GM21576 (cell line): ENCODE data around the gene METTL5.
"Not testable (repeated sequence)": the region's sequence is repeated elsewhere in the genome, so short reads cannot be mapped to it uniquely, and the experiment has no call there.

ENCODE experiments used
- ATAC-seq: cut with Tn5 transposase; IDR thresholded peaks from one replicate; pipeline ENCODE4 v1.9.1; 2021; ENCODE audit warnings: mild to moderate bottlenecking, moderate library complexity; ENCODE audit not compliant: unreplicated experiment

The METTL5 gene

DNA sequence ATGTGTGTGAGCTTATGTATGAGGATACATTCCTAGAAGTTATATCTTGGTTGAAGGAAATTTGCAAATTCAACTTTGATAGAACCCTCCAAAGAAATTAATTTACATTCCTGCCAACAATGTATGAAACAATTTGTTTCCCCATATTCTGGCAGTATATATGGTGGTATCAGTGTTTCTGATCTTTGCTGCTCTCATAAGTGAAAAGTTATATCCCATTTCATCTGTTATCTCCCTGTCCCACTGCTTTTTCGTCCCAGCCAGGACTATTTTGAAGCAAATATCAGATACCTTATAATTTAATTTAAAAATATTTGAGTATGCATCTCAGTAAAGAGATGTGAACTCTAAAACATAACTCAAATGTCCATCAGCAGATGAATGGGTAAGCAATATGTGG is 9.7 kb upstream of the METTL5 start:
- no peak for ATAC-seq

- ATAC-seq, result no peak
Measured at GRCh38 chr2:169828141-169828811, 3.6 kb upstream of the METTL5 start.

DNA sequence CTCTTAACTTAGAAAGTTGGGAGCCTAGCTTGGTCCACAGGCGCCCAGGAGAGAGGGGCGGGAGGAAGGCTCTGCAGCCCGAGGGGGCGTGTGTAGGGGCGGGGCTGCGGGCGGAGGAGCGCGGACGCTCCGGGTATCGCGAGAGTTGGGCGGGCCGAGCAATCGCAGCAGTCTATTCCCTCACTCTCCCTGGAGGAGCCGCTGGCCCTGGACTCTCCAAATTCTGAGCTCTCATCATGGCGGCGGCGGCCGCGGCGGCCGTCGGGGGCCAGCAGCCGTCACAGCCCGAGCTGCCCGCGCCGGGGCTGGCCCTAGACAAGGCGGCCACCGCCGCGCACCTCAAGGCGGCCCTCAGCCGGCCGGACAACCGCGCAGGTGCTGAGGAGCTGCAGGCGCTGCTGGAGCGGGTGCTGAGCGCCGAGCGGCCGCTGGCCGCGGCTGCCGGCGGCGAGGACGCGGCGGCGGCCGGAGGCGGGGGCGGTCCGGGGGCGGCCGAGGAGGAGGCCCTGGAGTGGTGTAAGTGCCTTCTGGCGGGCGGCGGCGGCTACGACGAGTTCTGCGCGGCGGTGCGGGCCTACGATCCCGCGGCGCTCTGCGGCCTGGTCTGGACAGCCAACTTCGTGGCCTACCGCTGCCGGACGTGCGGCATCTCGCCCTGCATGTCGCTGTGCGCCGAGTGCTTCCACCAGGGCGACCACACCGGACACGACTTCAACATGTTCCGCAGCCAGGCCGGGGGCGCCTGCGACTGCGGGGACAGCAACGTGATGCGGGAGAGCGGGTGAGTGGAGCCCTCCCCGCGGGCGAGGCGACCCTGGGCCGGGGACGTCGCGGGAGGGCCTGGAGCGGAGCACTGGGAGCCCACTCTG is 2.8 kb upstream of the METTL5 start, which contains the start of gene UBR3:
TSS of gene UBR3 (plus strand) at position 183 of the 869 bp plus-strand sequence. CDS start at position 237, 54 bp downstream.
- peak; percentile 83 for ATAC-seq

DNA sequence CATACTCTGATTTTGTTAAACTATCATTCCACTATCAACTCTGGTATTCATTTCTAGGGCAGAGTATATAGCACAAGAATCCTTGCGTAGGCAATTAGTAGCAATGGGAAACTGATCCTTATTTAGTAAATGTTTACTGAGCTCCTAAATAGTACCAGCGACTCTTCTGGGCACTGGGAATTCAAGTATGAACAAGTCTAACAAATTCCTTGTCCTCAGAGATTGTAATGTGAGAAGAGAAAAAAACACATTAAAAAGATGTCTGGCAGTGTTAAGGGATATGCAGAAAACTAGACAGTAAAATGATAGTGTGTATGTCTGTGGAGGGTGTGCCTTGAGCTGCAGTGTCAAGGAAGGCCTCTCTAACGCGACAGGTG is 721 bp downstream of the METTL5 start:
- peak; percentile 0 for ATAC-seq

GRCh38 chr2:169822785-169823392 is 1.8 kb downstream of the METTL5 start:
- ATAC-seq, result no peak

DNA sequence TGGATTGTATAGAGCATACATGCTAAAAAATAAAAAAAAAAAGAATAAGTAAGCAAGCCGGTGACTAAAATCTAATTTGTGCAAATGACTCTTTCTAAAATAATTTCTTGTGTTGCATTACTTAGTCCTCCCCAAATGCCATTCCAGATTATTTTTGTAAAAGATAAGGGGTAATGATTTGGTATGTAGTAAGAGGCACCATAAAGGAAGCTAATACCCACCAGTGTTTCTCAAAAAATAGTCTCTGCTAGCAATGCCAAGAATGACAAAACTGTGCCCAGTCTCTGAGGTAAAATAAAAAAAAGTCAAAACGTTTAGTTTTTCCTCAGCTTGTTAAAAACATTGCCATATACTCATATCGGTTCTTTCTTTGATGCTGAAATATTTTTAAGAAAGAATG is 2.7 kb downstream of the METTL5 start:
- no peak for ATAC-seq

- ATAC-seq, result not testable (repeated sequence)
Measured at GRCh38 chr2:169820101-169820500, 4.6 kb downstream of the METTL5 start.

- no peak for ATAC-seq
Measured at GRCh38 chr2:169819106-169819505, 5.6 kb downstream of the METTL5 start.

GRCh38 chr2:169818241-169818640 is 6.5 kb downstream of the METTL5 start:
- no peak for ATAC-seq

DNA sequence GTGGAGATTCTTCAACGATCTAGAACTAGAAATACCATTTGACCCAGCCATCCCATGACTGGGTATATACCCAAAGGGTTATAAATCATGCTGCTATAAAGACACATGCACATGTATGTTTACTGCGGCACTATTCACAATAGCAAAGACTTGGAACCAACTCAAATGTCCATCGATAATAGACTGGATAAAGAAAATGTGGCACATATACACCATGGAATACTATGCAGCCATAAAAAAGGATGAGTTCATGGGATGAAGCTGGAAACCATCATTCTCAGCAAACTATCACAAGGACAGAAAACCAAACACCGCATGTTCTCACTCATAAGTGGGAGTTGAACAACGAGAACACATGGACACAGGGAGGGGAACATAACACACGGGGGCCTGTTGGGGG is 7.3 kb downstream of the METTL5 start:
- ATAC-seq, result not testable (repeated sequence)

DNA sequence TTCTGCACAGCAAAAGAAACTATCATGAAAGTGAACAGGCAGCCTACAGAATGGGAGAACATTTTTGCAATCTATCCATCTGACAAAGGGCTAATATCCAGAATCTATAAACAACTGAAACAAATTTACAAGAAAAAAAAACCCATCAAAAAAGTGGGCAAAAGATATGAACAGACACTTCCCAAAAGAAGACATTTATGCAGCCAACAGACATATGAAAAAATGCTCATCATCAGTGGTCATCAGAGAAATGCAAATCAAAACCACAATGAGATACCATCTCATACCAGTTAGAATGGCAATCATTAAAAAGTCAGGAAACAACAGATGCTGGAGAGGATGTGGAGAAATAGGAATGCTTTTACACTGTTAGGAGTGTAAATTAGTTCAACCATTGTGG is 7.7 kb downstream of the METTL5 start:
- not testable (repeated sequence) for ATAC-seq

DNA sequence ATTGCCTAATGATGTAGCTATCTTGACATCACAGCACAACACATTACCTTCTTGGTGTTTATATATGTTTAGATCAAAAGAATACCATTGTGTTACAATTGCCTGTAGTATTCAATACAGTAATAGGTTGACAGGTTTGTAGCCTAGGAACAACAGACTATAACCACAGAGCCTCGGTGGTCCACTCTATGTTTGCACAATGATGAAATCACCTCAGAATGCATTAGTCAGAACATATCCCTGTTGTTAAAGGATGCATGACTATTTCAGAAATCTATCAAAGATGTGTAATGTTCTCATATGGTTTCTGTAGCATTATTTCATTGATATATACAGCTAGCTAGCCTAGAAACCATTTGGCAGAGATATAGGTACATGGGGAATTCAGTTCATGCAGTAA is 8.9 kb downstream of the METTL5 start:
- ATAC-seq, result no peak

- ATAC-seq, result no peak
Measured at GRCh38 chr2:169808221-169808620, 16.5 kb downstream of the METTL5 start.

- ATAC-seq, result no peak
Measured at GRCh38 chr2:169806586-169806985, 18.1 kb downstream of the METTL5 start.

GRCh38 chr2:169803480-169803879 is 21.2 kb downstream of the METTL5 start:
- no peak for ATAC-seq

DNA sequence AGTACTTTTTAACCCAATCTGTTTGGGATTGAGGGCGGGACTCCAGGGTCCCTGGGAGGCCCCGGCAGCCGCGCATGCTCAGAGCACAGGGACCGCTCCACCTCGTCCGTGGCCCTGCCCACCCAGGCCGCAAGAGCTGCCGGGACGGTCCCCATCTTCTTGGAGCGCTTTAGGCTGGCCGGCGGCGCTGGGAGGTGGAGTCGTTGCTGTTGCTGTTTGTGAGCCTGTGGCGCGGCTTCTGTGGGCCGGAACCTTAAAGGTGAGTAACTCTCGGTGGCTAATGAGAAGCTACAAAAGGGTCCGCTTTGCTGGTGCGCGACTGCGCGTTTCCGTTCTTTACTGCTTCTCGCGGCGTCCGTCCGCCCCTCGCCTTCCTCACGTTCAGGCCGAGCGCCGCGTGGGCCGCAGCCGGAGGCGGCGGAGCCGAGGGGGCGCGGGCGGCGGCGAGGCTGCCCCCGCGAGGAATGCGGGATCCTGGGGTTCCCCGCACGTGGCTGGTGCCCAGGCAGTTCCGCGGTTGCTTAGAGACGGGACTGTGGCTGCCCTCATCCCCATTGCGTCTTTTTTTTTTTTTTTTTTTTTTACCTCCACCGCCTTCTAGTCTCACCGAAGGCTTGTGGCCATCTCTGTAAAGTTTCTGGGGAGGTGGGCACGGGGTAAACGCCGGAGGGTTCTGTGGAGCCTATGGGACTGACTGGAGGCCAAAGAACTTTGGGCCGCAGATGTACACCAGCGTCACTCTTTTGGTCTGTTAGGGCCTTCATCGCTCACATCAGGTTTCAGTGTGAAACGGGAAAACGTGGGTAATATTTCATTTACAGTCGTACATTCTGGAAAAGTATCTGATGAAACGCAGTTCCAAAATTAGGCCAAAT is 25.8 kb downstream of the METTL5 start, which contains the start of gene SSB:
TSS of gene SSB (plus strand) at position 154 of the 875 bp plus-strand sequence. CDS start 2,090 bp downstream, outside the sequence.
- ATAC-seq, result peak; percentile 94

GRCh38 chr2:169798397-169798717 is 26.3 kb downstream of the METTL5 start:
- ATAC-seq, result peak; percentile 1

- ATAC-seq, result no peak
Measured at GRCh38 chr2:169797601-169798000, 27.1 kb downstream of the METTL5 start.

GRCh38 chr2:169796441-169796840 is 28.3 kb downstream of the METTL5 start:
- no peak for ATAC-seq

DNA sequence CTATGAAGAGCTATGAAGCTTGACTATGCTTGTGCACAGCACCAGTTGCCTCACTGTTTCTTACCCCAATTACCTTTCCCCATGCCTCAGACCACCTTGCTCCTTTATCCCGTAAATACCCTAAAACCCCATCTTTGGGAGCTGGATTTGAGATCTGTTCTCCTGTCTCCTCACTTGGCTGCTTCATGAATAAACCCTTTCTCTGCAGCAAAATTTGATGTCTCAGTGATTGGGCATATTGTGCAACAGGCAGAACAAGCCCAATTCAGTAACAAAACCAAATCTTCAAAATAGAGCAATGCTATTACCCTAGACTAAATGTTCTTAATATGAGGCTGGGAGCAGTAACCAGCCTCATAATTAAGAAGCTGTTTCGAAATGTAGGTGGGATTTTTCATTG is 29.5 kb downstream of the METTL5 start:
- ATAC-seq, result no peak

- no peak for ATAC-seq
Measured at GRCh38 chr2:169790581-169790980, 34.1 kb downstream of the METTL5 start.
